Smooth muscle cell (in vitro differentiated cells): ENCODE data around the gene CD2BP2. TPM values are rescaled to one million over a fixed set of nuclear protein-coding genes. Genes with fewer than 3 reads are reported as not detected.

Experiments used
- DNase-seq: peaks from one replicate; lab custom pipeline; 2025; ENCODE audit not compliant: unreplicated experiment; lab: John Stamatoyannopoulos, UW
- H2AFZ ChIP-seq: fragments of 200-600 bp; sonication (generic); 2 replicates; pipeline ENCODE4 v1.6.0; 2016; ENCODE audit warnings: antibody characterized with exemption, low read depth, mild to moderate bottlenecking
- H3F3A ChIP-seq: fragments of 200-600 bp; sonication (generic); 2 replicates; pipeline ENCODE4 v1.6.0; 2017; ENCODE audit warnings: antibody characterized with exemption, low read depth
- H3K27ac ChIP-seq: fragments of 200-600 bp; sonication (generic); 2 replicates; pipeline ENCODE4 v1.5.1; 2016; ENCODE audit warnings: low read depth, mild to moderate bottlenecking
- H3K27me3 ChIP-seq: fragments of 200-600 bp; sonication (generic); 2 replicates; pipeline ENCODE4 v1.6.1; 2016; ENCODE audit warnings: low read depth, mild to moderate bottlenecking
- H3K36me3 ChIP-seq: fragments of 200-600 bp; sonication (generic); 2 replicates; pipeline ENCODE4 v1.5.1; 2016; ENCODE audit warnings: low read depth
- H3K4me1 ChIP-seq: fragments of 200-600 bp; sonication (generic); 2 replicates; pipeline ENCODE4 v1.5.1; 2016; ENCODE audit warnings: low read depth
- H3K4me2 ChIP-seq: fragments of 200-600 bp; sonication (generic); 2 replicates; pipeline ENCODE4 v1.6.0; 2016; ENCODE audit warnings: mild to moderate bottlenecking
- H3K4me3 ChIP-seq: fragments of 200-600 bp; sonication (generic); 2 replicates; pipeline ENCODE4 v1.5.1; 2016; ENCODE audit warnings: mild to moderate bottlenecking
- H3K79me2 ChIP-seq: fragments of 200-600 bp; sonication (generic); 2 replicates; pipeline ENCODE4 v1.6.0; 2016; ENCODE audit warnings: low read depth, mild to moderate bottlenecking
- H3K9ac ChIP-seq: fragments of 200-600 bp; sonication (generic); 2 replicates; pipeline ENCODE4 v1.6.0; 2016; ENCODE audit warnings: low read depth
- H3K9me3 ChIP-seq: fragments of 200-600 bp; sonication (generic); replicated peaks from 2 replicates; pipeline ENCODE4 v1.5.1; 2016; ENCODE audit warnings: low read depth
- H4K20me1 ChIP-seq: fragments of 200-600 bp; sonication (generic); 2 replicates; pipeline ENCODE4 v1.6.0; 2016; ENCODE audit warnings: low read depth
- CTCF ChIP-seq: fragments of 200-600 bp; sonication (generic); IDR thresholded peaks from 2 replicates; pipeline ENCODE4 v1.5.1; 2017; ENCODE audit warnings: borderline replicate concordance, mild to moderate bottlenecking, antibody characterized with exemption; ENCODE audit not compliant: insufficient read depth, poor library complexity, severe bottlenecking
- WGBS: methylation state at CpG from one replicate; pipeline ENCODE4 v1.1.7; 2016; ENCODE audit warnings: low lambda C conversion rate; 5-methylcytosine and 5-hydroxymethylcytosine counted together
- polyA plus RNA-seq: library from polyadenylated mRNA; unstranded; fragments of >200 nt; fragmentation: Nextera tagmentation; extraction: Ambion mirVana; gene quantifications from 2 replicates; pipeline ENCODE4 v1.2.1, GENCODE V29; 2016
- total RNA-seq: library from RNA; depleted of rRNA; stranded (reverse); fragments of >200 nt; gene quantifications from 2 replicates; pipeline ENCODE4 v1.2.3, GENCODE V29; 2014

CD2BP2 gene
- total and polyA plus RNA-seq, 2 experiments from 2014 or later: 30.3 to 42.0 TPM

- DNase-seq: no peak
- H3K4me1 ChIP-seq: peaks cover 14% of the 10 kb centered on the region
- no peaks in the 10 kb centered on the region for H3K79me2 ChIP-seq
- no peaks in the 10 kb centered on the region for H3K27me3 ChIP-seq
- no peak overlapping the region for H3K9ac ChIP-seq
- H3F3A ChIP-seq: no peaks in the 10 kb centered on the region
- H3K4me2 ChIP-seq: peak overlapping the region; percentile 95
- peaks cover 5% of the 10 kb centered on the region for H4K20me1 ChIP-seq
- 93% methylated on average over 8 of the region's 8 CpGs for WGBS
- H3K27ac ChIP-seq: peak overlapping the region; percentile 99
- no peak overlapping the region for H3K4me3 ChIP-seq
- H3K9me3 ChIP-seq: no peaks in the 10 kb centered on the region
- TF ChIP-seq CTCF: no peak
- H2AFZ ChIP-seq: no peak overlapping the region
- no peaks in the 10 kb centered on the region for H3K36me3 ChIP-seq
Measured at GRCh38 chr16:30376461-30376902, 21.4 kb upstream of the CD2BP2 start.

- no peak for DNase-seq
- no peaks in the 10 kb centered on the region for H3F3A ChIP-seq
- no peaks in the 10 kb centered on the region for H3K27me3 ChIP-seq
- peaks cover 5% of the 10 kb centered on the region for H4K20me1 ChIP-seq
- peaks cover 14% of the 10 kb centered on the region for H3K4me1 ChIP-seq
- no peak overlapping the region for H2AFZ ChIP-seq
- no peak overlapping the region for H3K9ac ChIP-seq
- no peak overlapping the region for H3K27ac ChIP-seq
- TF ChIP-seq CTCF: no peak
- 91% methylated on average over 8 of the region's 8 CpGs for WGBS
- no peaks in the 10 kb centered on the region for H3K9me3 ChIP-seq
- no peak overlapping the region for H3K4me3 ChIP-seq
- no peaks in the 10 kb centered on the region for H3K36me3 ChIP-seq
- no peaks in the 10 kb centered on the region for H3K79me2 ChIP-seq
- no peak overlapping the region for H3K4me2 ChIP-seq
Measured at GRCh38 chr16:30375864-30376263, 20.8 kb upstream of the CD2BP2 start.

GRCh38 chr16:30374538-30374937, 19.4 kb upstream of the CD2BP2 start, which contains the start of gene MYL11:
Gene MYL11 (plus strand): TSS chr16:30374802. CDS start chr16:30374858, 56 bp downstream.
- no peak for DNase-seq
- H3K36me3 ChIP-seq: no peaks in the 10 kb centered on the region
- H3K27me3 ChIP-seq: no peaks in the 10 kb centered on the region
- no peak within 1 kb of the TSS for H3K9ac ChIP-seq
- no peak within 1 kb of the TSS for H2AFZ ChIP-seq
- no peak within 1 kb of the TSS for H3K4me3 ChIP-seq
- no peak for TF ChIP-seq CTCF
- H4K20me1 ChIP-seq: peaks cover 8% of the 10 kb centered on the region
- H3K79me2 ChIP-seq: peaks cover 3% of the 10 kb centered on the region
- no peaks in the 10 kb centered on the region for H3K9me3 ChIP-seq
- H3K4me2 ChIP-seq: no peak within 1 kb of the TSS
- H3F3A ChIP-seq: no peaks in the 10 kb centered on the region
- 89% methylated on average over 6 of the region's 6 CpGs for WGBS
- peaks cover 14% of the 10 kb centered on the region for H3K4me1 ChIP-seq
- no peak within 1 kb of the TSS for H3K27ac ChIP-seq

GRCh38 chr16:30372725-30373124, 17.6 kb upstream of the CD2BP2 start:
- H3K27me3 ChIP-seq: no peaks in the 10 kb centered on the region
- TF ChIP-seq CTCF: no peak
- no peaks in the 10 kb centered on the region for H3K36me3 ChIP-seq
- H3F3A ChIP-seq: peaks cover 4% of the 10 kb centered on the region
- DNase-seq: no peak
- no peak overlapping the region for H2AFZ ChIP-seq
- H3K4me1 ChIP-seq: peaks cover 26% of the 10 kb centered on the region
- no peaks in the 10 kb centered on the region for H3K9me3 ChIP-seq
- peaks cover 21% of the 10 kb centered on the region for H3K79me2 ChIP-seq
- 96% methylated on average over 5 of the region's 5 CpGs for WGBS
- no peak overlapping the region for H3K4me3 ChIP-seq
- peaks cover 20% of the 10 kb centered on the region for H4K20me1 ChIP-seq
- H3K9ac ChIP-seq: no peak overlapping the region
- no peak overlapping the region for H3K27ac ChIP-seq
- no peak overlapping the region for H3K4me2 ChIP-seq
